HL-60/S4 (cell line): ENCODE results near the gene FREM1.

Source experiments
- in situ Hi-C: fragments of 300-500 bp; cut with MboI; formaldehyde crosslinking; loops from 2 replicates; pipeline ENCODE4 v1.14.3; 2022; ENCODE audit warnings: low sequenced_read_pairs

The FREM1 gene

DNA sequence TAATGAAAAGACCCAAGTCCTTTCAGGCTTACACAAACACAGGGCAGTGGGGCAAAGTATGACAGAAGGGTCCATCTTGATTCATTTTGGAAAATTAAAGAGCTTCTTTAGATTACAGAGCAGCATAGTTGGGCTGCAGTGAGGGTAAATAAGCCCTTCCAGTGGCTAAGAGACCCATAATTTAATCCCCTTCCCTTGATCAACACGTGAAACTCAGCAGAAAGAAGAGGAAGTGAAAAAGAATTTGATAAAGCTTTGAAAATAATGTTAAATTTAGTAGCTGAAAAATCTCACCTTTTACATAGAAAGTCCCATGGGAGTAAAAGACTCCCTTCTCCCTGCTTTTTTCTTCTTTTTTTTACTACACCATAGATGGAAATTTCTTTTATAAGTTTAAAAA lies 87.6 kb downstream of the FREM1 start:
- in situ Hi-C loops: no loop called here

DNA sequence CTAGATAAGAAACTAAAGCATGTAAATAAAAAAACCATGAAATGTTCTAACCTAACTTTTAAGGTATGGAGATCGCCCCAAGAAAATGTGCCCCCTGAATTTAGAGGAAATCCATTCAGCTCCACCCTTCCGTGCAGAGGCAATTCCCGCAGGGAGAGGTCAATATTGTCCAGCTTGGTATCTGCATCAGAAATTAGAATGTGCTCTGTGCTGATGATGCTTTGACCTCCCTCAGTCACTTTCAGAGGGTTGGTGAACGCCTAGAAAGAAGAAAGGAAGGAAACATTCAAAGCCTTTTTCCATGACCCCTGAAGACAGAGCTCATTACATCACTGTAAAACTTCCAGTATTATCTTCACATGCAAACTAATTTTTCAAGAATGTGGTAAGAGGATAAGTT lies 91.0 kb downstream of the FREM1 start:
- in situ Hi-C loops: no loop called here

DNA sequence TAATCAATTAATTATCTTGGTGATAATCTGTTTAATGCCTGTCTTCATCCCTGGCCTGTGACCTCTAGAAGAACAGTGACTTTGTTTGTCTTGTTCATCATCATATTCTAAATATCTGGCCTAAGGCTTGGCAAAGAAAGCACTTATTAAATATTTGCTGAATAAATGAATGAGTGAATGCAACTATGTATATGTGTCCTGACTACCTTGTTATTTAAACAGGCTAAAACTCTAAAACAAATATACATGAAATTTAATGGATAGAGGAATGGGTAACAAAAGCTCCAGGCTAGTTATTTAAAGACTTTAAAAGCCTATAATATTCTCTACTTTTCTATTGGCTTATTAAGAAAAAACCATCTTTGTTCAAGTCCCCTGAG lies 96.0 kb downstream of the FREM1 start:
- in situ Hi-C loops: no loop called here

DNA sequence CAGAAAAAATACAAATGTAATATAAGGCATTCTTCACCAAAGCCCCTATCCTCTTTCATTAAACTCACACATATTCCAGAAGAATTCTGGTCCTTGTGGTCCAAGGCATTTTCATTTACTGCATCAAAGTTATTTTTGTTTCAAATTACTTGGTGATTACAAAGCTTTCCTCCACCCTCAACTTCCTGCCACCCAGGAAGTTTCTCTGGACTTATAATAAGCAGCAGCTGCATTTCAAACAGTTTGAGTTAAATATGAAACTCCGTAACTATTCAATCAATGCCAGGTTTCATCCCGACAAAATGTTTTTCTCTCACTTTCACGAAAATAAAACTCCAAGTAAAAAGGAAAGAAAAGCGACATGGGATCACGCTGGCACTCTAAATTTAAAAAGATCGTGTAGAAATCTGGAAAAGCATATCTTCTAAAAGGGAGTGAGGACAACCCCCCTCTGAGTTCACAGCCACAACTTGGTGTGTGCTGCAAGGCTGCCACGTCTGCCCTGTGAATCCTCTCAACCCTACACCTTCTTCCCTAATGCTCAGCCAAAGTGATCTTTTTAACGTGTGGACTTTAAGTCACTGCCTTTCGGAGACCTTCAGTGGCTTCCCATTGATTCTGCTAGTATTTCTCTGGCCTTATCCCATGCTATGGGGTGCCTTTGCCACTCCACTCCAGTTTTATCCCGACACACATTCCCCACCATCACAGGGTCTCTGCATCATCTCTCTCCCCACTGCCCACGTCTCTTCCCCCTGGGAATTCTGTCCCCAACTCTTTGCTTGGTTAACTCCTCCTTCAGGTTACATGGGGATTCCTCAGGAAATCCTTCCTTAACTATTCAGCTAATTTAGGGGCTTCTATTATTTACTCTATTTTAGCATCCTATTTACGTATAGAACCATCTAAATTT lies 96.6 kb downstream of the FREM1 start:
- in situ Hi-C loops: no loop called here

DNA sequence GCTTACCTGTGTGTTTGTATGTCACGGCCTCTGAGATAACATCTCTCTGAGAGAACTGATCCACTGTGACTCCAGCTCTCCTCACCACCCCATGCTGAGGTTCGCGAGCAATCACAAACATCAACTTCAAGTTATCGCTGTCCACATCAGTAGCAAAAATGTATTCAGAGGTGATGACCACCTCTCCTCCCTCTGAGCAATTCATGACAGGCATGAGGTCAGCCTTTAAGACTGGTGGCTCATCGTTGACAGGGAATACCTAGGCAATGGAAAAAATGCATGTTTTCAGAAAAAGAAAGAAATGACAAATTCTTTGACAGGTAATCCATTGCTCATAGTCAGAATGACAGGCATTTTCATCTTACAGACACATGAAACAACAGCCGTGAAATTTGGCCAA lies 97.4 kb downstream of the FREM1 start:
- in situ Hi-C loops: no loop called here

DNA sequence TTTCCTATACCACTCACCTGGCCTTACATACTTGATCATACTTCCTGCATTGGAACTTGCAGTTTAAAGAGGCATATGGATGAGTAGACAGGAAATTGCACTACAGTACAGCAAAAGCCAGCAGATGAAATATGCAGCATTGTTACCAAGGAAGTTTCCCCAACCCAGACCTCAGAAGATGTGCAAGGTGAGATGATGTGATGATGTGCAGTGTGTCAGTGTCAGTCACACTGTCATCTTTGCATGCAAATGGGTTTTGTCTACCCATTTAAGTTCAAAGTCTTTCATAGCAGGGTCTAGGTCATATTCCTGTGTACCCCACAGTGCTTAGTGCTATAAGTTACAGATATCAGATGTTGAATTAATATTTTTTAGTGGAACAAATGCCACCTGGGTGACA lies 98.4 kb downstream of the FREM1 start:
- in situ Hi-C loops: no loop called here

DNA sequence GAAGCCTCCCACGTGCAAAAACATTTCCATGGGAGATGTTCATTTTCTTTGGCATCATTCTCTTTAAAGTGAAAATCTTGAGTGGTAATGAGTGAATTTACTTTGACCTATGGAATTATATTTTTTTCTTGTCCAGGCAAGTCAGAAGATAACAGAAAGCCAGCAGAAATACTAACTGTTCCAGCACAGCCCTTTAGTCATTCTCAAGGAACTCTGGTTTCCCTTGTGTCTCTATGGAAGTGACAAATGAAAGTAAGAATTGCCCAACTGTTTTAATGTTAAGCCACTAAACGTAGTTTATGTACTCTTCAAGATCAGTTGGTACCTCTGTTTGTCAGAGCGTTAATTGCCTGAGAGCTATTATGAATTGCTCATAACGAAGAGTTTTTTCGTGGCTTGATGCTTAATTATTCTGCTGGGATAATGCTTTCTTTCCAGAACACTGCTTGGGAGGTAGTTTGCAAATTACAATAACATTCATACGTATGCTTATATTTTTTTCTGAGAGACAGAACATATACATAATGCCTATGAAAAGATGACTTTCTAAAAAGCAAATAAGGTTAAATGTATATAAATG lies 103.2 kb downstream of the FREM1 start:
- in situ Hi-C loops: no loop called here

DNA sequence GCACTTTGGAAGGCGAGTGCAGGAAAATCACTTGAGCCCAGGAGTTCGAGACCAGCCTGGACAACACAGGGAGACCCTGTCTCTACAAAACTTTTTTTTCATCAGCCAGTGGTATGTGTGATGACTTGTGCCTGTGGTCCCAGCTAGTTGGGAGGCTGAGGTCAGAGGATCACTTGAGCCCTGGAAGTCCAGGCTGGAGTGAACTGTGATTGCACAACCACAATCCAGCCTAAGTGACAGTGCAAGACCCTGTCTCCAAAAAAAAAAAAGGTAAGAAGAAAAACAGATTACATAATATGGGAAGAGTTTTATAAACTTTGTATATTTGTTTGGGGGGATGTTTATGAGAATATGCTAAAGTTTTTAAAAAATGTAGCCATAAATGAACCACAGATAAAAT lies 111.2 kb downstream of the FREM1 start:
- in situ Hi-C loops: no loop called here

DNA sequence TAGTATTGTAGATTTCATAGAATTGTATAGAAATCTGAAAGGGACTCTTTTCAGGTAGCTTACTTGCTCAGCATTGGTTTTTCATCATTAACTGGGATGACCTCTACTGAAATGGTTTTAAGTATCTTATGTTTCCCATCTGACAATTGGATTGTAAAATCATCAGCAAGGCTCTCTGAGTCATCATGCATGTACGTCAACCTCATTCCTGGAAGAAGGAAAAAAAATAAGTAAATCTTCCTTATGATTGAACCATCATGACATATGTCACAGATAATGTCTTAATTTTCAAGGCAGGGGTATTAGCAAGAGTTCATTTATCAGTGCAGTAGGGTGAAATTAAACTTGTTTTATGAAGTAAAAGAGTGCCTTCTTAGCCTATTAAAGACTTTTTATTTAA lies 112.8 kb downstream of the FREM1 start:
- in situ Hi-C loops: no loop called here

DNA sequence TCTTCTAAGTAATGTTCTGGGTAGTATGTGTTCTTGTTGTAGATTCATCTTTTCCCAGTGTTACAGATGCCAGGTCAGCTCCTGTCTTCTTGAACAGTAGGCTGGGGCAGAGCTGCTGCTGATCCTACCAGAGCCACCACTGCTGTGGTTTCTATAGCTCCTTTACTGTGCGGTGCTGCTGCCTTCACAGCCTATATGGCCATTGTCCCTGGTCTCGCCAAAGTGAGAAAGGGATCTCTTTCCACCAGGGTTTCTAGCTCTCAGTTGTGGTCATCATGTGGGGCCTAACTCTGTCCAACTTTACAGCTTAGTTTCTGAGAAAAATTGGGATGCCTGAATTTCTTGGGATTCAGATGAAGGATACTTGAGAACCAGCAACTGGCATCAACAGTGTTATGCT lies 116.8 kb downstream of the FREM1 start:
- in situ Hi-C loops: no loop called here

DNA sequence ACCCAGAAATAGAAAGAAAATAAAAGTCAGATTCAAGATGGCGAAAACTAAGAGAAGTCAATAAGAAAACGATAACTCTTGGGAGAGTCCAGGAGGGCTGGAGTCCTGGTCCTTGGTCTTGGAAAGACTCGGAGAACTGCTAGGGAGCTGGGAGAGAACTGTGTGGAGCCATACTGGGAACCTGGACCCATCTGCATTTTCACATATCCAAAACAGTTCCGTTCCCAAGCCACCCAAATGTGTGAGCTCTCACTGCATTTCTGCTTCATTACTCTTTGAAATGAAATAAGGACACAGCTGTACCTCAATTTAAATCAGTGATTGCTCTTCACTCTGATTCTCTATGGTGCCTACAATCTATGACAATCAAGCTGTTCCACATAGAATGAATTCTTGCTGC lies 119.6 kb downstream of the FREM1 start:
- in situ Hi-C loops: no loop called here

DNA sequence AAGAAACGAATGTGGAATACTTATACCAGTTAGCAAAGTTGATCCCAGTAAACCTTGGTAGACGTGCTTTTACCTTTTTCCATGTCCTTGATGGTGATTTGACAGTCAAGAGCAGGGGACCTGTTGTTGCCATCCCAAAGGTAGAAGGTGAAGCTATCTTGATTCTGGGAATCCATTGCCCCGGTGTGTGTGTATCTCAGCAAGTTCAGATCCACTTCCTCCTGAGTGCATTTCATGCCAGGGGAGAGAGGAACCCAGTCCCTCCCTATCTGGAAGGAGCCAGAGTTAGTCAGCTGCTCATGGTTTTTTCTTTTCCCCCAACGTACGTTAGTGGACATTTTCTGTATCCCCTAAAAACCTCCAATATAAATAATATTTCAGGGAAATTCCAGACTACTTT lies 121.4 kb downstream of the FREM1 start:
- in situ Hi-C loops: no loop called here

DNA sequence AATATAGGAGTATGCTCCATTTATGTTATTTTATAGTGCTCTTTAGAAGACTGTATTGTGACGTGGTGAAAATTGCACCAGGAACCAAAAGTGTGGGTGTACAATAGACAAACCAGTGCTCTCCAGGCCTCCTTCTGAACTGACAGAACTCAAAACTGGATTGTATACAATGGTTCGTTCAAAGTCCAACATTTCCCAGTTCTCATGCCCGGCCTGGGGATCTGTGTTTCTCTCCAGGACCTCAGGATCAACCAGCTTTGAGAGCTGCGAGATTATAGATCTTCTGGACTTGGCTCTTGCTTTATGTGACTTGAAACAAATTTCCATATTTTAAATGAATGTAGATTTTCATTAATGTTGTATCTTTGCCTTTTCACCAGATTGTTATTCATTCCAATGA lies 126.9 kb downstream of the FREM1 start:
- in situ Hi-C loops: no loop called here

DNA sequence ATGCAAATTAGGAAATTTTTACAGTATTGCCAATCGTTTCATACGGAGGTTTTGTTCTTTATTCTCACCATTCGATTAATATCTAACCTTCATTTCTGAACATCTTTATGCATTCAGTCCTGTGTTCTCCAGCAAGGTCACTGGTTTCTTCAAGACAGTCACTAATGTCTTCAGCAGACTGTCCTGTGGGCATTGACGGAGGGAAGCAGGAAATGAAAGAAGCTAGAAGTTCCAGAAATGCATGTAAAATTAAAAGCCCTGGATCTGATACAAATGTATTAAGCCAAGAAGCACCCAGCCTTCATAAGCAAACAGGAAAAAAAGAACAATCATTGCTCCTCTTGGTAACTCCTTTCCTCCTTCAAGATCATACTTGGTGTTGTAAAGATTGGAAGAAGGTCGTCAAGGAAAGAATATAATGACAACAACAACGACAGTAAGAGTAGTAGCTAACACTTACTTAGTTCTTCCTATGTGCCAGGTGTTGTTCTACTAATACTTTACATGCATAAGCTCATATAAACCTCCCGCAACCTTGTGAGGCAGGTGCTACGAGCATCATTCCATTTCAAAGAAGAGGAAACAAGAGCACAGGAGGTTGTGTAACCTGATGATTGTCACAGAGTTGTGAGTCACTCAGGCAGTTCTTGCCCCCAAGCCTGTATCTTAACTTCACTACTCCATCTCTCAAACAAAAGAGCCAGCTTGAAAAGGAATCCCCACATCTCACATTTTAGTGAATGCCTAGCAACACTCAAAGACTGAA lies 127.8 kb downstream of the FREM1 start:
- in situ Hi-C loops: no loop called here

DNA sequence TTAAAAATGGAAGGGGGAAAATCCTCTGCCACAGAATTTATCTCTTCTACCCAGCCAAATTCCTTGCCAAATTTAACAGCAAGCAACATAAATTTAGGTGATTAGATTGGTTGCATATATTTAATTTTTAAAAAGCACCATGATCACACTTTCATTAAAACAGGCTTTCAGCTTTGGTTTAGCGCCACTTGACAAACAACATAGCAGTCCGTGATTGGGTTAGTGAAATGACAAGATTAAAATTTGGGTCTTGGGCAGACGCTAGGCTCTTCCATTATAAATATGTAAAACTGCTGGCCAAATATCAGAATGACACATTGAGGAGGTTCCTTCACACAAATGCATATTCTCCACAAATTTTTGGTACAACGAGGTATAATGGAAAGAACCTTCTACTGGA lies 129.5 kb downstream of the FREM1 start:
- in situ Hi-C loops: no loop called here

DNA sequence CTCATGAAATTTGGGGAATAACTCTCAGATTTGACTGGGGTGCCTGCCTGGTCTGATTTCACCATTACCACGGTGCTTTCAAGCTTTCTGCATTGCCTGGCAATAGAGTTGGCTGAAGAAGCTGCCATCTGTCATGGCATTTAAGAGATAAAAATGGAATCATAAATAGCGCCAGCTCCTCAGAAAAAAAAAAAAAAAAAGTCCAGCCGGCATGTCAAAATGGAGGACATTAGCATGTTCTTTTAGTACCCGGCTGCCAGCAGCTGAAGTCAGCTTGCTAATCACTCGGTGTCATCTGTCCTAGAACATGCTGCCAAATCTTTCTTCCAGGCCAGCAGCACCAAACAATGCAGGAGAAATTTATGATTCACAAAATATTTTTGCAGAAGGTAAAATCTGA lies 130.0 kb downstream of the FREM1 start:
- in situ Hi-C loops: no loop called here

DNA sequence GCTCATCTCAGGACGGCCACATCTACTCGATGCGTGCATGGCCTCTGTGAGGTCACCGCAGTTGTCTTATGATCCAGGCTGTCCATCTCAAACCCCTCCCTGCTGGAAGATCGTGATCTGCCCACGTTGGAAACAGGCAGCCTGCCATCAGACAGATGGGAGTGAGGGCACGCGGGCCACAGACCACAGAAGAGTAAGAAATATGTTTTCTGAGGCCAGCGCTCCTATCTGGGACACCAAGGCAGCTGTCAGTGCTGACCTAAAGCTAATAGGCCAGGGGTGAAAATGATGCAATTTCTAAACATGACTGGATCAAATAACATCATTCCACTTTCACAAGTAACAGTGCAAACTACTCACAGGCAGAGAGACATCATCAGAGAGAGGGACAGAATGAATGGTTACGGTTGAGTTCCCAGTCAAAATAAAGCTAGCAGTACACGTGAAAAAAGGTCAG lies 130.6 kb downstream of the FREM1 start:
- in situ Hi-C loops: no loop called here

DNA sequence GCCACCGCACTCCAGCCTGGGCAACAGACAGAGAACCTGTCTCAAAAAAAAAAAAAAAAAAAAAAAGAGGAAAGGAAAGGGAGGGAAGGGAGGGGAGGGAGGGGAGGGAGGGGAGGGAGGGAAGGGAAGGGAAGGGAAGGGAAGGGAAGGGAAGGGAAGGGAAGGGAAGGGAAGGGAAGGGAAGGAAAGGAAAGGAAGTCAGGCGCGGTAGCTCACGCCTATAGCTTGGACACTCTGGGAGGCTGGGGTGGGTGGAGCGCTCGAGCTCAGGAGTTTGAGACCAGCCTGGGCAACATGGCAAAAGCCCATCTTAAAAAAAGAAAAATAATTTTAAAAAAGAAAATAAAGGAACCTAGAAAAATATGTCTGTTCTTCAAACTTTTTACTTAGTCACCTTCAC lies 131.7 kb downstream of the FREM1 start:
- in situ Hi-C loops: no loop called here

DNA sequence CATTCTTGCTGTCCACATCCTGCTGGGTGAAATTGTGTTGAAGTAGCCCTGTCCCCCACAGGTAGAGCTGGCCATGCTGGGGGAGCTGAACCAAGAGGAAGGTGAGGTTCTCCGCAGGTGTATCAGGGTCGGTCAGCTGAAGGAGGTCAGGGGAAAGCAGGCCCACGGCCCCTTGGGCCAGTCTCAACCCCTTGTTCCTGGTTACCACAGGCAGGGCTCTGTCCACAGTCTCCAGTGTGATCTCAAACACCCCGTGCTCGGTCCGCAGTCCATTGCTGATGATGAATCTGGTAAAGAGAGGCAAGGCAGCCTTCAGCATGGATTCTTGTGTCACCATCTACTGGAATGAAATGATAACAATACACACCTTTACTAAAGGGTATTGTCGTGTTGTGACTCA lies 134.3 kb downstream of the FREM1 start:
- in situ Hi-C loops: no loop called here

DNA sequence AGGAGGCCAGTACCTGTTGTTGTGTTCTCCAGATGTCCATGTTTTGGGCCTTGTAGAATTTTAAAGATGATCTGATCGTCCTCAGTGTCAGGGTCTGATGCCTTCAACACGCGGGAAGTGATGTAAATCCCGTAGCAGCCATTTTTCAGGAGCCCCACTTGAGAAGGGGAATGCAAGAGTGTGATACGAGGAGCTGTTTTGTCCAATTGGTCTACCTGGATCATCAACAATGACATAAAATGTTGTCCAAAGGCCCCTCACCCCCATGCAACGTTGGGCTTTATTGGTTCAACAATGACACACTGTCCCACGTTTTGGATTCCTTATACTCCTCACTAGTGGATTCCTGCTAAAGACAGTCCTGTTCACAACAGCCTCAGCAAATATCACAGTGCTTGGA lies 139.6 kb downstream of the FREM1 start:
- in situ Hi-C loops: no loop called here

DNA sequence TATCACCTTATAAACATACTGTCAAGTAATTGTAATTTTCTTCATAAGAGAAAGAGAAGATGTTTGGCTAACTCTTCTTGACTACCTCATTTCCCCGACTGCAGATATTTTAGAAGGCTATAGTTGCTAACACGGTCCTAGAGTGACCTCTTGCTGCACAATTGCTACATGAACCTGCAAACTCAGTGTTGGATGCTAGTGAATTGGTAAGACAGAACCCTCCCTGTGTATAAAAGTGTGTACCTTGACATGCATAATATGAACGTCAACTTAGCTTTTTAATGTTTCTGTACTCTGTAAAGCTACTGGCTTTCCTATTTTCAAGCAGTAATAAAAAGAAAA lies 141.0 kb downstream of the FREM1 start:
- in situ Hi-C loops: no loop called here
